Measurements from ENCODE around the gene MIER2.

GRCh38 chr19:334296-335071 lies 10.1 kb downstream of the MIER2 start:
- TF ChIP-seq CTCF (IDR thresholded peaks at IDR 0.05; ENCODE audit: low read depth, low read length, missing input control) = no peak
- TF ChIP-seq MAX (IDR thresholded peaks at IDR 0.05) = no peak
- no peak for TF ChIP-seq YY1 (IDR thresholded peaks at IDR 0.05)
- no peak for TF ChIP-seq JUND (IDR thresholded peaks at IDR 0.05)
- no peak for TF ChIP-seq FOXA2 (IDR thresholded peaks at IDR 0.05)

Measured in liver (tissue), 3 donors.